Esophagus squamous epithelium (tissue), 4 donors: Measurements from ENCODE around the gene MYOG.

Source experiments
- CTCF ChIP-seq, 6 experiments: fragments of 450-650 bp in 4 of 6; fragments of 200-600 bp in 2 of 6; sonication (generic) in 2 of 6; IDR thresholded peaks; one replicate each; pipeline ENCODE4 v1.5.1; 2016 to 2019; ENCODE audit warnings: antibody characterized with exemption in 6 of 6, mild to moderate bottlenecking in 4 of 6, moderate library complexity in 4 of 6
- POLR2A ChIP-seq, 4 donors: fragments of 450-650 bp; IDR thresholded peaks; one replicate each; pipeline ENCODE4 v1.6.1; 2017; ENCODE audit warnings: antibody characterized with exemption in 4 of 4, mild to moderate bottlenecking in 4 of 4, moderate library complexity in 3 of 4

- TF ChIP-seq CTCF (IDR thresholded peaks at IDR 0.05) (no peak), POLR2A (IDR thresholded peaks at IDR 0.05) (no peak)
Measured at GRCh38 chr1:203077367-203077766, 8.4 kb downstream of the MYOG start.
